Activated CD8-positive, alpha-beta memory T cell treated with anti-CD3 and anti-CD28 coated beads, Interleukin-2, amount 50 U/mL, for 1 hour (primary cell): ENCODE data around the gene GALNT17.

Source experiments
- DNase-seq: peaks from one replicate; pipeline ENCODE4 v3.0.0-alpha.2; 2020; ENCODE audit errors: extremely low read depth

GALNT17 gene

DNA sequence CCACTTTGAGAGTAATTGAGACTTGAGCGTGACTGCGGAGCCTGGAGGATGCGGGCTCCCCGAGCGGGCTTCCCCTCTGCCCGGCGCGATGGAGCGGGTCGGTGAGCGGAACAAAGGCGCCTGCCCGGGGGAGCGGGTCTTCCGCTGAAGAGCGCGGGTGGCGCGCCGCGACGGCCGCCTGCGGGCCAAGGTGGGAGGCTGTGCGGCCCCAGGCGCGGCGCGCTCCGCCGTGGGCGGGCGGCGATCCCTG, at the start of gene GALNT17:
GALNT17 (plus strand) TSS at position 18 of the 250 bp plus-strand sequence.
- no peak for DNase-seq

DNA sequence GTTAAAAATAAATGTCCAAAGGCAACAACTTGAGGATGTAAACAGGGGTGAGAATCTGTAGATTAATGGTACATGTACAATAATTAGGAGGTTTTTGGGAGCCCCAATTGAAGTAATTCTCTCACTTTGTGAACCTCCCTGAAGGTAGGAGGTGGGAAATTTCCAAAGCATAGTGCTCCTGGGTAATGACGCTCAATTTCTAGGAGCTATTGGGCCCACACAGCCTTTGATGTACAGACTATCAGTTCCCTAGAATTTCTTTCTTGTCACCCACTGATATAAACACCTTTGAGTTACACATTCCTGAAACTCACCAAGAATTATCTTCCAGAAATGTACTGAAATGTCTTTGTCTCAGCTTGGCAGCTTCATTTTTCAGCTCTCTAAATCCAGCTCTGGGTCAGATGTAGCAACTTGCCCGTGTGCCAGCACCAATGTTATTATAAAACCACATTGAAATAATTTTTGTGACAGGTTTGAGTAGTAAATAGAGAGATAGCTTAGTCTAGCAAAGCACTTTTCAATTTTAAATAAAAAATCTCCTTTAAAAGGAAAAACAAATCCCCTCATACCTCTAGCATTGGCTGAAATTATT, 36.6 kb upstream of the GALNT17 start:
- DNase-seq = no peak

DNA sequence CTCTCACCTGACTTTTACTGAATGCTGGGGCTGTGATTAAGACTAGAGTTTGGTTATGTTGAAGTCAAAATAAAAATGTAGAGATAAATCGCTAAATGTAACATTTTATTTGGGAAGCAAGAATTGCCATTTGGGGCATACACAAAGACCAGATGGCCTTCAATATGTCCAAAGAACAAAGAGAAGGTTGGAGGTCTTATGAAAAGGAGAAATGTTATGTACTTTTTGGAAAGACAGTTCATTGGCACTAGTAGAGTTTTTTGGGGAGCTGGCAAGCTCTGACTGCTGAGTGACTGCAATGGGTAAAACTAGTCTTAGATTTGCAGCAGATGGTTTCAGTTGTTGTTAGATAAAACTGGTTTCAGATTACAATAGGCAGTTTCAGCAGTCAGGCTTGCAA, 35.6 kb upstream of the GALNT17 start:
- no peak for DNase-seq

DNA sequence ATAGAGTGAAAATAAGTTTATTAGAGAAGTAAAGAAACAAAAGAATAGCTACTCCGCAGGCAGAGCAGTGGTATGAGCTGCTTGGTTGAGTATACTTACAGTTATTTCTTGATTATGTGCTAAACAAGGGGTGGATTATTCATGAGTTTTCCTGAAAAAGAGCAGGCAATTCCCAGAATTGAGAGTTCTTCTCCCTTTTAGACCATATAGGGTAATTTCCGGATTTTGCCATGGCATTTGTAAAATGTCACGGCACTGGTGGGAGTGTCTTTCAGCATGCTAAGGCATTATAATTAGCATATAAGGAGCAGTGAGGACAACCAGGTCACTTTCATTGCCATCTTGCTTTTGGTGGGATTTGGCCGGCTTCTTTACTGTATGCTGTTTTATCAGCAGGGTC, 25.7 kb upstream of the GALNT17 start:
- DNase-seq = no peak

DNA sequence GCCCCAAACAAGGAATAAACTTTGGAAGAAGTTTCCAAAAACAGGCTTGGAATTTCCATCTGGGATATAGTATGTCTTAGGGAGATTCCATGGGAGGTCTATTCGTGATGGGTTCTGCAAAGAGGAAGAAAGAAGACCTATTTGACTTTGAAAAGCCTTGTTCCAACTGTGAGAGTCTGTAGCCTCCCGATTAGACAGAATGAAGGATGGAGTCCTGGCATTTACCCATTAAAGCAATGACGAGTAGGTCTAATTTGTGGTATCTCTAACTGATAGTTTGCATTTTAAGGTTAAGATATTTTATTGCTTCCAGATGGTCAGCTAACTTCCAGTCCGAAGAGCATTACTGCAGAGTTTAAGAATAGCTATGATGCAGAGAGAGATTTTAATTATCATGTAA, 19.5 kb upstream of the GALNT17 start:
- DNase-seq = no peak

DNA sequence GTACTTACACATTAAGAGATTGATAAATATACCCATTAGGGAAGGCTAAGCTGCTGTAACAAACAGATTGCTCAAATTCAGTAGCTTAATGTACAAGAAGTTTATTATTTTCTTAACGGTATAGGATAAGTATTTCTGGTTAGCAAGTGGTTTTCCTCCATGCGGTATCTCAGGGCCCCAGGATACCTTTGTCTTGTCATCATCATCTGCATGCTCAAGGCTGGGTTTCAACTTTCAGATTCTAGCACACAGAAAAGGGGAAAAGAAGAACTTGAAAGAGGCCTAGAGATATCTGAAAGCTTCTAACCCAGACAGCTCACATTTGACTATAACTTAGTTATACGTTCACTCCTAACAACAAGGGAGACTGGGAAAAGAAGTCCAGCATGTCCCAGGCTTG, 11.8 kb upstream of the GALNT17 start:
- no peak for DNase-seq

DNA sequence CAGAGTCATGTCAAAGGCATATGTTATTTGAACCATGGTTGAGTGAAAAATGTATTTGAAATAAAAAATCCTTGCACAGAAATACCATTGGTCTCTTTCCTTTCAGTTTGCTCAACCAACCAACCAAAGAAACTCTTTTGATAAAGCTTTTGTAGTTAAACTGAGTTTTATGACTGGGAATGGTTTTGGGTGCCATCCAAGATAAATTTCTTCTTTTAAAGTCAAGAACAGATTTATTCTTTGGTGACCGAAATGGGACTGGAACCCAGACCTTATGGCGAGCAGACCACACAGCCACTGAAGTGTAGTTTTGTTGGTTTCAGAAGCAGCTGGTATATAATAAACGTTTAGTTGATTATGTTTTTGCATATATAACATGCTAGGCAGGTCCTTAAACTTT, 2.8 kb upstream of the GALNT17 start:
- no peak for DNase-seq

DNA sequence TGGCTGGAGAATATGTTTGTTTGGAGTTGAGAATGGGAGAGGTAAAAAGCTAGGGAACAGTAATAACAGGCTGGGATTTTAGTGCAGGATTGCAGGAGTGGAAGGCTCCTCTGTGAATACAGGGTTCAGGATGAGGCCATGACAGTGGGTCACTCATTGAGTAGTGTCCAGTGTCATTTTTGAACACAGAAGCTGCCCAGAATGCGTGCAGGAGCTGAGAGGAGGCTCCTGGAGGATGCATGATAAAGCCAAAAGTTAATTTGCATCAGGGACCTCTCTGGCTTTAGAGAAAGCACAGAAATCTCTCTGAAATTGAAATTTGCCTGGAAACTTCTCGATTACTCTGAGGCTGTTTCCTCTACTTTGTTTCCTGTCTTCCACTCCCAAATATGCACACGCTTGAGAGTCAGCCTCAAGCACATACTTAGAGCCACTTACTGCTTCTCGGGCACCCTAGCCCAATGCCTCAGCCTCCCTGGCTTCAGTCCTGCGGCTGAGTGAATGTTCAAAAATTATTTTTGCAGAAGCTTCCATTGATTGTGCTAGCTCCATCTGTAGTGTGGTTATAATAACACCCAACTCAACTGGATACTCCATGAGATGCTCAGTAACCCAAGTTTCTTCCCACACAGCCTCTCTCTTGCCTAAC, 1.8 kb upstream of the GALNT17 start:
- no peak for DNase-seq

DNA sequence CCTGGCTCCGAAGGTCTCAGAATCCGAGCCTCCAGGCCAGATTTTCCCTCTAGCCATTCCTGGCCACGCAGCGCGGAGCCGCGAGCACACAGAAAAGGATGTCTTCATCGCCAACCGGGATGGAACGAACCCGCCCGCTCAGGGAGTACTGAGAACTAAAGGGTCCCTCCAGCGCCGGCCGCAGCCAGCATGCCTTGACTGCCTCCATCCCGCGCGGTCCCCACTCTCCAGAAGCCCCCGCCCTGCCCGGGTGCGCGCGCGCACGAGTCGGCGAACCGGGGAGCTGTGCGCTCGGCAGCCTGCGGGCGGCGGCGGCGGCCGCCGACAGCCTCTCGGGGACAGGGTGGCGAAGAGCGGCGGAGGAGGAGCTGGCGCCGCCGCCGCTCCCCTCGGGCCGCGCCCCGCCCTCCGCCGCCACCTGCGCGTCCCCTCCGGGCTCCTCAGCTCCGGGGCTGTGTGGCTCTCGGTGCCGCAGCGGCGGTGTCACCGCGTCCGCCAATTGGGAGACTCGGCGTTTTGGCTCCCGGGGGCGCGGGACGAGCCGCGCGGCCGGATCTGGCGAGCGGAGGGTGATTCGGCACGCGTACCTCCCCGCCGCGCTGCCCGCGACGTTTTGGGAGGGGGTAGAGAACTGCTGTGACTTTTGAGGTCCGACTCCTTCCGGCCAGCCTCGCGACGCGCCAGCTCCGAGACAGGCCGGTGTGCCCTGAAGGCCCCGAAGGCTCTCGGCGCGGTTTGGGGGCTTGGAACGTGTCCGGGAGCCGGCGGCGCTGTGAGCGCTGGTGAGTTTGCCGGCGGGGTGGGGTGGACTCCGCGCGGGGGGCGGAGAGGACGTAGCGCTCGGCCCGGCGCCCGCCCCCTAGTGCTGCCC, 453 bp upstream of the GALNT17 start:
- DNase-seq = no peak

DNA sequence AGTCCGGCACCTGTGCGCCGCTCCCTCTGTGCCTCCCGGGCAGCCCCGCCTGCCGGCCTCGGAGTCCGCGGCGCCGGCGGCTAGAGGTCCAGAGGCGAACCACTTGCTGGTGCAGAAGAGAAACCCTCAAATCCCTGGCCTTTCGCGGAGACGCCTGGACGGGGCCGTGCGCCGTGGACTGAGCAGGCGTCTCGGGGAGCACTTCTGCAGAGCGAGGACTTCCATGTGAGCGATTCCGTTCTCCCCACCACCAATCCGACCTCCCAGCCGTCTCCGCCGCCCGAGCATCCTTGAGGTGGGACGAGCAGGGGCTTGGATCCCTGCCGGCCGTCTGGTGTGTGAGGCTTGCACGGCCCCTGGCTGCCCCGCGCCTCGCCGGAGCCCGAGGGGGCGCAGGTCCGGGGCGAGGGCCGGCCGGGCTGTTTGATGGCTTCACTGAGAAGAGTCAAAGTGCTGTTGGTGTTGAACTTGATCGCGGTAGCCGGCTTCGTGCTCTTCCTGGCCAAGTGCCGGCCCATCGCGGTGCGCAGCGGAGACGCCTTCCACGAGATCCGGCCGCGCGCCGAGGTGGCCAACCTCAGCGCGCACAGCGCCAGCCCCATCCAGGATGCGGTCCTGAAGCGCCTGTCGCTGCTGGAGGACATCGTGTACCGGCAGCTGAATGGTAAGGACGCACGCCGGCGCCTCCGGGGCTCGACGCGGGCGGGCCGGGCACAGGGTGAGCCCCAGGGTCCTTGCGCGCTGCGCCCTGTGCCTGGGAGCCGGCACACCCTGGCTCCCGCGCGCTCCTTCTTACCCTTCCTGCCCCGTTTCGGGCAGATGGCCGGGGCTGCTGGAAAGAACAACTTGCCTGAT, 660 bp downstream of the GALNT17 start:
- no peak for DNase-seq

DNA sequence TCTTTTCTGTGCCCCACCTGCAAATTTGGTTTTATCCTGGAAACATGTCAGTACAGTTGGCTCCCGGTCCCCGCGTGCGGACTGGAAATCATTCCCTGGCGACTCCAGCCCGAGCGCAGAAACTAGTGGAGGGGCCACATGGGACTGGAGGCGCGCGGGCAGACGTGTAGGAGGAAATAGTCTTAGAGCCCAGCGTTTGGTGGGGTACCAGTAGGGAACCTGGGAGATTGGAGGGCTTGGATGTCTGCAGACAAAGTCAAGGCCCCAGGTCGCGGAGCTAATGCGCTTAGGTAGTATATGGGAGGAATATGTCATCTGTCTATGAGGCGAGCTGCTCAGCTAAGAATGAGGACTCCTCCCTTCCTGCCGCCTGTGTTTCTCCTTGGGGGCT, 1.3 kb downstream of the GALNT17 start:
- no peak for DNase-seq

DNA sequence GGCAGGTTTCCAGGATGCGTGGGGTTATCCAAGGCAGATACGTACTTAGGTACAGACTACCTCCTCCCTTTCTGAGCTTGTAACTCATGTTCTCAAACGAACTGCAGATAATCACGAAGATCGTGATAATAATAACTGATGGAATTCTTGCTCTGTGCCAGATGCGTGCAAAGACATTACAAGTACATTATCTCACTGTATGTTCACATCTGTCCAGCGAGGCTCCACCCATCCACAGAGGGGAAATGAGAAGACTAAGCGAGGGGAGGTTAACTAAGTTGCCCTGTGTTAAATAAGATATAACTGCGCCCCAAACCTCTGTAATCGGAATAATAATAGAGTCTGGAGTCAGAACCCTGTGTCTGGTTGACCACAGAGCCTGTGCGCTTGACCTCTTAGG, 1.9 kb downstream of the GALNT17 start:
- DNase-seq = no peak

DNA sequence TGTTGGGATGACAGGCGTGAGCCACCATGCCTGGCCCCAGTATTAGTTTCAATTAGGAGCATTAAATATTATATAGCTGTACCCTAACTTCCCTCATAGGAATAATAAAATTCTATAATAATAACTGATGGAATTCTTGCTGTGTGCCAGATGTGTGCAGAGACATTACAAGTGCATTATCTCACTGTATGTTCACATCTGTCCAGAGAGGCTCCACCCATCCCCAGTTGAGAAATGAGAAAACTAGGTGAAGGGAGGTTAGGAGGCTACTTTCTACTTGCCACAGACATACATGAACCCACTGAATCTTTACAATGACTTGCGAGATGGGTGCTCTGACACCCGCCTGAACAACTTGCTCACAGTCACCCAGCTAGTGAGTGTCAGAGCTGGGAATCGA, 3.2 kb downstream of the GALNT17 start:
- DNase-seq = no peak

DNA sequence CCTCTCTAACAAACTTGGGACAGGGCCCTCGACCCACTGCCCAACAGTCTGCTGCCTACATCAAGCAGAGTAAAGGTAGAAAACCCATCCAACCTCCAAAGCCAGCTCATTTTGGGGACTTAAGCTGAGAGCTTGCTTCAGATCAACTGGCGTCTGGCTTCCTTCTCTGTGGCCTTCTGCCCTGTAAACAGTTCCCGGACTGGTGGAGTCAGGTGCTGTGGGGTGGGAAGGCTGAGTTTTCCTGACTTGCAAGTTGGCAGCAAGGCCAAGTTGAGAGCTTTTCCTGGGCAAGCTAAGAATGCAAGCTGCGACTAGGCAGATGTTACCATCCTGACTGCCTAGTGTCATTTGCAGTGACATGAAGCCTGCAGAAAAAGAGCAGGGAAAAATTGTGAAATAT, 3.7 kb downstream of the GALNT17 start:
- DNase-seq = no peak

DNA sequence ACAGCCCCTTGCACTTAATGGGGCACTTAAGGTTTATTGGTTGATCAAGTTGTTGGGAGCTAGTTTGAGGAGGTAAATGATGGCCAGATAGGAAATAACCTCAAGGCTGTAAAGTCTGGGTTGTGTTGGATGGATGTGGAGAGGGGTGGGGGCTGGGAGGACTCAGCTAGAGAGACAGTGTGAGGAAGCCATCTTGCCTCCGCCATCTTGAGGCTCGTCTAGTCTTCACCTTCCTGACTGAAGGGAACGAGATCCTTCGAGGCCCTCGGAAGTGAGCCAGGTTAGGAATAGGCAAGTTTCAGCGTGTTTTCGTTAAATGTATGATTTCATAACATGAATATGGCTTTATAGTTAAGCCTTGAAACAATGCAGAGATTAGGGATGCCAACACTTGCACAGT, 5.5 kb downstream of the GALNT17 start:
- DNase-seq = no peak

DNA sequence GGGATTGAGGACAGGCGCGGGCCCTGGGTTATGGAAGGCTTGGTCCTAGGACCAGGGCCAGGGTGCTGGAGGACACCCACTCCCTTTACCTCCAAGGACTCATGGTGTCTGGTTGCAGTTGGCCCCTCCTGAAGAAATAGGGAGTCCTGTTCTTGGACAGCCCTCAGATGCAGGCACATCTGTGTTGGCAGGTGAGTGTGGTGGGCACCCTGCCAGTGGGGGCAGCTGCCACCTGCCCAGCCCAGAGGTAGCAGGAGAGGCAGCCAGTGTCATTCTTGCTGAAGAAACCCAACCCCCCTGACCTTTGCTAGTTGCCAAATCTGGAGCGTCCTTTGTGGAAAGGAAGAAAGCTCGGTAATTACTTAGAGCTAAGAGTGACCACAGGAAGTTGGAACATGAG, 8.3 kb downstream of the GALNT17 start:
- DNase-seq = no peak

DNA sequence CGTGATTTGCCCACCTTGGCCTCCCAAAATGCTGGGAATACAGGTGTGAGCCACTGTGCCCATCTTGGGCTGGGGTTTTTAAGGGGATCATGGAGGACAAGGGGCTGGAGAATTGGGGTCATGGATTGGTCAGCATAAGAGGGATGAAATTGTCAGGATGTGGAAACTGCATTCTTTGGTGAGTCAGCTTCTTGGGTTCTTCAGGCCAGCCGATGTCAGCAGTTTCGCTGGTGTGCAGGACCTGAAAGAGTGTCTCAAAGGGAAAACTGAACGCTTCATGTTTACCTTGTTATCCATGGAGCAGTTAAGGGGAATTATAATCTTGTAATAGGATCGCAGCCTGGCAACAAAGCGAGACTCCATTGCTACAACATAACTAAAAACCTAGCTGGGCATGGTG, 13.0 kb downstream of the GALNT17 start:
- no peak for DNase-seq

DNA sequence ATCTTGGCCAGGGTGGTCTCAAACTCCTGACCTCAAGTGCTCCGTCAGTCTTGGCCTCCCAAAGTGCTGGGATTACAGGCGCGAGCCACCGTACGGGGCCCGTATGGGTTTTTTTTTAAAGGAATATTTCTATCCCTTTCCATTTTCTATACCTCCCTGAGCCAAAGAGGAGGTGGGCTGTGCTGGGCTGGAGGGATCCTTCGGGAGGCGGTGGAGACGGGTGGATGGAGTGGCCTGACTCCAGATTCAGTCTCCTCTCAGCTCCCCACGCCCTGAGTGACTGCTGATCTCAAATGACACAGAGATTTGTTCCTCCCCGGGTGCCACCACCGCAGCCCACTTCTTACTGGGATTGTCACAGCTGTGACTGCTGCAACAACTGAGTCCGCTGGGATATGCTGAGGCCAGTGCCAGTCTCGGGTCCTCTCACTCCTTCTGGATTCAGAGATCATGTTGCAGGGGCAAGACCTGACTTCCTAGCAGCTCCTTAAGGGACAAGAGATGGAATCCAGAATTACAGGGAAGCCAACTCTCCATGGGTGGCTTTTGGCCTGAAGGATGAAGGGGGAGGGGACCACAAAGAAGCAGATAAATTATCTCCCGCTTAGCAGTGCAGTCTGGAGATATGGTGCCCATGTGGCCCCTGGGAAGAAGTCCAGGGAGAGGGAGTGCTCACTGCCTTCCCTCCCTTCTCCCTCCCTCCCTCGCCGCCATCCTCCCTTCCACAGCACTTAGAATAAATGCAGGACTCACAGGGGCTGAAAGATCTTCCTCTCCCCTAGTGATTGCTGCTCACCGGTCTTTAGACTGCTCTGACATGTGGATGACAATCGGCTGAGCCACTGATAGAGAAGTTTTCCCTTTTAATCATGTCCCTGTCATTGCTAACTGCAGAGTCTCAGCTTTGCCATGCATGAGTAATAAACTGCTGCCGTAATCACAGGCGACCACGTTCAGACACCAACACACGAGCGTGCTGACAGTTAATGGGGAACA, 14.3 kb downstream of the GALNT17 start:
- DNase-seq = no peak

DNA sequence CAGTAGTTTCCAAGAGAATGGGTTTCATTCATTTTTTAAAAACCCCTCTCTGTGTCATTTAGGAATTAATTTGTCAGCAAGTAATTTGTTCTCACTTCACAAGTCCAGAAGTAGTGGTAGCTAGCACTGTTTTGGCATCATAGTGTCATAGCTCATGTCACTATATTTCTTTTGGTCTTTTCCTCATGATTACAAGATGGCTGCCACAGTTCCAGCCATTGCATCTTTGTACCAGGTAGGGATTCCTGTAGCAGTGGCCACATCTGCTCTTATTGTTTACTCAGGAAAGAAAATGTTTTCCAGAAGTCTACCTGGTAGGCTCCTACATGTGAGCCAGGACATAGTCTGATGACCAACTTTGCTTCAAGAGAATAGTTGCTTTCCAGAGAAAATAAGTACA, 16.2 kb downstream of the GALNT17 start:
- no peak for DNase-seq

DNA sequence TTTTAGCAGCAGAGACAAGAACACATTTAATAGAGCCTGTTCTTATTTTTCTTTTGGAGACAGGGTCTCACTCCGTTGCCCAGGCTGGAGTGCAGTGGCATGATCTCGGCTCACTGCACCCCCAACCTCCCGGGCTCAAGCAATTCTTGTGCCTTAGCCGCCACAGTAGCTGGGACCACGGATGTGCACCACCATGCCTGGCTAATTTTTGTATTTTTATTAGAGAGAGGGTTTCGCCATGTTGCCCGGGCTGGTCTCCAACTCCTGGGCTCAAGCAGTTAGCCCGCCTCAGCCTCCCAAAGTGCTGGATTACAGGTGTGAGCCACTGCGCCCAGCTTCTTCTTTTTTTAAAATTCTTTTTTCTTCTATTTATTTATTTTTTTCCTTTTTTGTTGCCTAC, 23.3 kb downstream of the GALNT17 start:
- DNase-seq = no peak

DNA sequence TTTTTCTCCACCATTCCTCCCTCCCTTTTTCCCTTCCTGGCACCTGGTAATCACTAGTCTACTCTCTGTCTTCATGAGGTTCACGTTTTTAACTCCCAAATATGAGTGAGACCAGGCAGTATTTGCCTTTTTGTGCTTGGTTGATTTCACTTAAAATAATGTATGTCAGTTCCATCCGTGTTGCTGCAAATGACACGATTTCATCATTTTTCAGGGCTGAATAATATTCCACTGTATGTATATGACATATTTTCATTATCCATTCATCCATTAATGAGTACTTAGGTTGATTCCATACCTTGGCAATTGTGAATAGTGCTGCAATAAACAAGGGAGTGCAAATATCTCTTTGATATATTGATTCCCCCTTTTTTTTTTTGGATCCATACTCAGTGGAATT, 25.8 kb downstream of the GALNT17 start:
- DNase-seq = no peak
